Stimulated activated CD4-positive, alpha-beta T cell treated with anti-CD3 and anti-CD28 coated beads, Interleukin-1b, Interleukin-23, amount 100 ng/mL, for 1 hour (primary cell): ENCODE data around the gene VEGFD.
"Not testable (repeated sequence)": the region's sequence is repeated elsewhere in the genome, so short reads cannot be mapped to it uniquely, and the experiment has no call there.

ENCODE experiments used
- DNase-seq, 2 donors: peaks; one replicate each; pipeline ENCODE4 v3.0.0-alpha.2; 2020; ENCODE audit warnings: low read depth in 2 of 2

VEGFD gene

DNA sequence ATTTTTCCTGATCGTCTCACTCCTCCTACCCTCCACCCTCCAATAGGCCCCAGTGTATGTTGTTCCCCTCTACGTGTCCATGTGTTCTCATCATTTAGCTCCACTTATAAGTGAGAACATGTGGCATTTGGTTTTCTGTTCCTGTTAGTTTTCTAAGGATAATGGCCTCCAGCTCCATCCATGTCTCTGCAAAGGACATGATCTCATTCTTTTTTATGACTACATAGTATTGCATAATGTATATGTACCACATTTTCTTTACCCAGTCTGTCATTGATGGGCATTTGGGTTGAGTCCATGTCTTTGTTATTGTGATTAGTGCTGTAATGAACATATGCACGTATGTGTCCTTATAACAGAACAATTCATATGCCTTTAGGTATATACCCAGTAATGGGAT, 78.3 kb downstream of the VEGFD start:
- DNase-seq: not testable (repeated sequence)

- no peak for DNase-seq
Measured at GRCh38 chrX:15301924-15302323, 82.3 kb downstream of the VEGFD start.

GRCh38 chrX:15299941-15300851, 84.0 kb downstream of the VEGFD start:
- DNase-seq: no peak

- no peak for DNase-seq
Measured at GRCh38 chrX:15298780-15299179, 85.4 kb downstream of the VEGFD start.

DNA sequence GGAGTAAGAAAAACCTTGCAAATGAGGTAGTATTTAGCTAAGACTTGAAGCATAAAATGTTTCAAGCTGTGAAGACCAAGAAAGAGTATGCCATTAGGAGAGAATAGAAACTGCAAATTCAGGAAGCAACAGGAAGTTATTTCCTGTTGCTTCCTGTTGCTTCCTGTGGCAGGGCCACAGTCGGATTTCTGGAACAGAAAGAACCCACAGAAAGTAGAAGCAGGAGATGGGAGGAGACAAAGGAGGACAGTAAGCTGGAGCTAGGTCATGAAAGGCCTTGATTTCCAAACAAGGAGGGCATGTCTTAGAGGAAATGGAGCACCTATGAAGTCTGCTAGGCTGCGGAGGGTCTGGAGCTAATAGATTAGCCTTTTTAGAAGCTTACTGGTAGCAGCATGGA, 86.0 kb downstream of the VEGFD start:
- no peak for DNase-seq
